Measurements from ENCODE around the gene MGP. TPM values are rescaled to one million over a fixed set of nuclear protein-coding genes. Genes with fewer than 3 reads are reported as not detected.

MGP gene
- total RNA-seq, 2 donors from 2014 or later, result not detected

DNA sequence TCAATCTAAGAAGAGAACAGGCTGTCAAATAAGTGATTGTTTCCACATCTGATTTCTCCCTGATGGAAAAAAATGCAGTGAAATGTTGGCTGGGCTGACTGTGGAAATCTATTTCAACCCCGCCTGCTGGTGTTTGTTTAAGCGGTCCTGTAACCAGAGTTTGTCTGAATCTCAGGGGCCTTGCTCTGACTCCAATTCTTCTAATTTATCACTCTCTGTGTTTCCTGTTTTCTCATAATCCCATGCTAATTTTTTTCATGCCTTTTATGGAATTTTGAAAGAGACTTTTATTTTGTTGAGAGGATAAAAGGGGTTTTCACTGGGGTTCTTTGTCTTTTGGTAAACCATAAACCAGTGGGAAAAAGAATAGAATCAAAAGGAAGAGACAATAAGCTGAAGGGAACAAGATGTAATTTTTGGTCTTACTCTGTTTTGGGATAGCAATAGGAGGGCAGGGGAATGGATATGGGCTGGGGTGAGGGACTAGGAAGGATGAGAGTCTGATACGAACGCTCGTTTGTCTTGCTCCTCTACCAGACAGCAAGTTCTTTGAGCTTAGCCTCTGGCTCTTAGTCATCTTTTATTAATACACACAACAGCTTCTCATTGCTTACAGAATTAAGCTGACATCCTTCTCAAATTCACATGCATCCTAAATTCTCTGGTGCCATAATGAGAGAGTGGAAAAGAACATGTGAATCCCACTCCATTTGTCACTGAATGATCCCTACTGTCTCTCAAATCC is 8.0 kb upstream of the MGP start:
- Mint-ChIP-seq H3K9me3 (no peaks in the 10 kb centered on the region), H3K4me3 (no peak overlapping the region), H3K36me3 (no peaks in the 10 kb centered on the region), H3K27me3 (peaks cover 0 to 8% of the 10 kb centered on the region in 2 donors), H3K4me1 (ENCODE audit: low read depth in 2 of 2) (no peaks in the 10 kb centered on the region), H3K27ac (no peak overlapping the region)
- ATAC-seq (no peak), DNase-seq (ENCODE audit: low spot score) (no peak)

DNA sequence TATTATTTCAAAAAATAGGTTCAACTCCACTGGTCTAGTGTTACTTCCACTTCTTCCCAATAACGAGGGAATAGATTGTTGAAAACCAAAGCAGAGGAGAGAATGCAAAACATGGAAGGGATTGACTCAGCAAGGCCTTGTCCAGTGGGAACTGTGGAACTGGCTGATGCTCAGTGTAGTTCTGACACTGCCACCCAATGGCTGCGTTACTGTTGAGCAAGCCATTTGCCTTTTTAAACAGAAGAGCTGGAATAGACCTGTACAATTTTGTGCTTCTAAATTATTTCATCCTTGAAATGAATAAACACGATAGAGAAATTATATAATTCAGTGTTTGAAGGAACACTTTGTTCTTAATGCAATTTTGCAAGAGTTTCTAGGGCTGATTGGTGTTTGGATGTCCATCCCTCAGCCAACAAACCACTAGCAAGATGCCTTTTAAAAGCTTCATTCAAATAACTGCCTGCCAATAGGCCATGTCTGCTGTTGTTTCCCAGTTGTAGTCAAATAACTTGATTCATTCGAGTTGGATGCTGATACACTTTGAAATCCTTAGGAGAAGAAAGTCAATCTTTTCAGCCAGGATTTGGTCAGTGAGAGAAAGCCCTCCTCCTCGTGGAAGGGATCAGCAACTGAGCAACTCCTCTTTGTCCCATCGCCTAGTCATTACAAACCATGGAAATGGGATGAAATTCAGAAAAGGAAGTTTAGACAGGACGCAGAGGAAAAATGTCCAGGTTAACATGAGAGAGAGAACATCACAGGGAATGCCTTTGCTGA is 7.3 kb upstream of the MGP start:
- Mint-ChIP-seq H3K27ac (no peak overlapping the region), H3K4me1 (ENCODE audit: low read depth in 2 of 2) (no peaks in the 10 kb centered on the region), H3K4me3 (no peak overlapping the region), H3K36me3 (no peaks in the 10 kb centered on the region), H3K9me3 (no peaks in the 10 kb centered on the region), H3K27me3 (peaks cover 4 to 15% of the 10 kb centered on the region in 2 donors)
- ATAC-seq, result no peak
- no peak for DNase-seq (ENCODE audit: low spot score)

DNA sequence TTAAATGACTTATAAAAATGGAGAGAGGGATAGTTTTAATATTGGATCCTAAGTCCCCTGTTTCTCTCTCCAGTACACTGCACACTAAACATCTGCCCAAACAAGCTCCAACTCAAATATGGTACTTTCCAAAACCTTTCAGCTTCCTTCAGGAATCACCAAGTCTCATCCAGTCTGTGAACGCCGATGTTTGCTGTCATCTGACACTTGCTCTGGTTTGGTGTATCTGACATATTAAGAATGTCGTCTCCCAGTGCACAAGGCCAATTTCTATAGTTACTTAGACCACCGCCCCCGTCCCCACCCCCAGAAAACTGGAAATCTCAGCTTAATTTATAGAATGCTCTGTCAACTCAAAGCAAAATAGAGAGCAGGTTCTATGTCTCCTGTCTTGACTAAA is 5.0 kb upstream of the MGP start:
- H3K27ac Mint-ChIP-seq, result no peak overlapping the region
- no peak overlapping the region for H3K4me3 Mint-ChIP-seq
- ATAC-seq (no peak), DNase-seq (ENCODE audit: low spot score) (no peak)
- H3K4me1 Mint-ChIP-seq (ENCODE audit: low read depth in 2 of 2), result peaks cover 9% of the 10 kb centered on the region in 2 donors
- peaks cover 17 to 33% of the 10 kb centered on the region in 2 donors for H3K27me3 Mint-ChIP-seq
- H3K36me3 Mint-ChIP-seq, result no peaks in the 10 kb centered on the region
- no peaks in the 10 kb centered on the region for H3K9me3 Mint-ChIP-seq

DNA sequence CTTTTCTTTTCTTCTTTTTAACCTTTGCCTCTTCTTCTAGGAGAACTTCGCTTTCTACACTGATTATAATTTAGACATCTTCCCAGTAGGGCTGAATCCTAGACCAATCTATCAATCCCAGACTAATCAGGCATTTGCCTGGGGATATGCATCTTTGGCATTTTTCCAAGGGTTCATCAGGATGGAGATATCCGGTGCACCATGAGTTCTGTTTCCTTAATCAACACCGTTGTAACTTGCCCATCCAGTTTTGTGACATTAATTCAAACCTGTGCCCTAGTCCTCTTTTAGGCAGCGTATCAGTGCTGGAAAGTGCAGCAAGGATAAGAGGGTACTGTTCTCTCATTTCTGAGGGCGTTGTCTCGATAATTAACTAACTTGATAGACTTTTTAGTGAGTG is 617 bp upstream of the MGP start:
- Mint-ChIP-seq H3K36me3 (no peaks in the 10 kb centered on the region), H3K4me3 (no peak overlapping the region), H3K9me3 (no peaks in the 10 kb centered on the region), H3K27me3 (peaks cover 26 to 36% of the 10 kb centered on the region in 2 donors), H3K4me1 (ENCODE audit: low read depth in 2 of 2) (peaks cover 21 to 24% of the 10 kb centered on the region in 2 donors), H3K27ac (no peak overlapping the region)
- ATAC-seq (no peak), DNase-seq (ENCODE audit: low spot score) (no peak)

DNA sequence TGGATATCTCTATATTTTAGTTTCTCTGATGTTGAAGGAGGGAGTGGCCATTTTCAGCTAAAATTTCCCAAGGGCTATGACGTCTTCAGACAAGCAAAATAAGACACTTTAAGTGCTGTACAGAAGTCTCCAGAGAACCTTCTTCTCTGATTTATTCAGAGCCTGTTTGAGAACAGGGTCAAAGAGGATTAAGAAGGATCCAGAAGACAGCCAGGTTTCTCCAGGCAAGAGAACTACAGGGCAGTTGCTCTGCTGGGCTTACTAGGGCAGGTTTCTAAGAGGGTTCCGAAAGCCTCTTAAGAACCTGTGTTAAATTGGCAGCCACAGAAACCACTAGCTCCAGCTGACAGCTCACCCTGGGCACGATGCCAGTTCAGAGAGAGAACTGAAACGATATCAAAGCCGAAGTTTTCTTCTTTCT is 1.2 kb downstream of the MGP start:
- H3K27ac Mint-ChIP-seq, result no peak overlapping the region
- ATAC-seq (peak; percentile 81 to 82), DNase-seq (ENCODE audit: low spot score) (peak; percentile 63)
- no peaks in the 10 kb centered on the region for H3K9me3 Mint-ChIP-seq
- no peaks in the 10 kb centered on the region for H3K36me3 Mint-ChIP-seq
- H3K4me1 Mint-ChIP-seq (ENCODE audit: low read depth in 2 of 2), result peaks cover 21 to 24% of the 10 kb centered on the region in 2 donors
- peaks cover 26 to 32% of the 10 kb centered on the region in 2 donors for H3K27me3 Mint-ChIP-seq
- peak overlapping the region; percentile 64 for H3K4me3 Mint-ChIP-seq

- ATAC-seq (no peak), DNase-seq (ENCODE audit: low spot score) (no peak)
- Mint-ChIP-seq H3K9me3 (no peaks in the 10 kb centered on the region), H3K36me3 (no peaks in the 10 kb centered on the region), H3K4me1 (ENCODE audit: low read depth in 2 of 2) (peaks cover 21 to 24% of the 10 kb centered on the region in 2 donors), H3K27ac (no peak overlapping the region), H3K27me3 (peaks cover 26 to 32% of the 10 kb centered on the region in 2 donors), H3K4me3 (no peak overlapping the region)
Observed at GRCh38 chr12:14883686-14884085, 2.0 kb downstream of the MGP start.

GRCh38 chr12:14880890-14881453 is 4.7 kb downstream of the MGP start:
- DNase-seq (ENCODE audit: low spot score), result no peak
- H3K4me1 Mint-ChIP-seq (ENCODE audit: low read depth in 2 of 2), result peaks cover 15 to 17% of the 10 kb centered on the region in 2 donors
- no peak overlapping the region for H3K4me3 Mint-ChIP-seq
- no peak for ATAC-seq
- H3K27ac Mint-ChIP-seq, result no peak overlapping the region
- peaks cover 9 to 10% of the 10 kb centered on the region in 2 donors for H3K27me3 Mint-ChIP-seq
- no peaks in the 10 kb centered on the region for H3K36me3 Mint-ChIP-seq
- no peaks in the 10 kb centered on the region for H3K9me3 Mint-ChIP-seq

DNA sequence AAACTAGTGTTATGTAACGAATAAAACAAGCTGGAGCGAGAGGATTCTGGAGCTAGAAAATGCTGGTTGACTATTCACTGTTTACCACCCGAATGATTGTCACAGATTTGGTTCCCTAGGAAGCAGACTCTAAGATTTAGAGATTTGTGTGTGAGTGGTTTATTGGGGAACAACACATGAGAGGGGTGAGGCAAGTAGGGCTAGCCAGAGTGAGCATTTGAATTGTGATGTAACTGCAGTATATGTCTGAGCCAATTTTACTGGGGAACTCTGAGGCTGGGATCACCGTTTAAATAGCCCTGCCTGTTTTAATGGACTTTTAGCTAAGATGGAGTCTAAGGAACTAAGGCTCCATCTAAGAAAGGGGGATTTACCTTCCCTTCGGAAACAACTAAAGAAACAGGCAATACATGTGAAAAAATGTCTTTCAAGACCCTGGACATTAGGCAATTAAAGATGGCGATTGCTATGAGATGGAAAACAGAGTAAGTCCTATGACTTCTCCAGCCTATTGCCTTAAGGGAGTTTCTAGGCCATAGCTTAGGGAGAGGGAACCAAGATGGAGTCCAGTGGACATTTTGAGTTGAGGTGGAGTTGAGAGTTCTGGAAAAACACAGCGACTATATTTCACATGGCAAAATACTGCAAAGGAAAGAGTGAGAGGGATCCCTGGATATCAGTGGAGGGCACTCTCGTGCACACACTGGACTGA is 6.3 kb downstream of the MGP start:
- Mint-ChIP-seq H3K27ac (no peak overlapping the region), H3K36me3 (no peaks in the 10 kb centered on the region), H3K9me3 (no peaks in the 10 kb centered on the region), H3K4me3 (no peak overlapping the region), H3K27me3 (peaks cover 0 to 2% of the 10 kb centered on the region in 2 donors), H3K4me1 (ENCODE audit: low read depth in 2 of 2) (peaks cover 2 to 3% of the 10 kb centered on the region in 2 donors)
- no peak for ATAC-seq
- DNase-seq (ENCODE audit: low spot score), result no peak

- no peaks in the 10 kb centered on the region for H3K4me1 Mint-ChIP-seq (ENCODE audit: low read depth in 2 of 2)
- no peaks in the 10 kb centered on the region for H3K36me3 Mint-ChIP-seq
- peaks cover 0 to 2% of the 10 kb centered on the region in 2 donors for H3K27me3 Mint-ChIP-seq
- DNase-seq (ENCODE audit: low spot score), result no peak
- no peaks in the 10 kb centered on the region for H3K9me3 Mint-ChIP-seq
- ATAC-seq, result no peak
- H3K4me3 Mint-ChIP-seq, result no peak overlapping the region
- H3K27ac Mint-ChIP-seq, result no peak overlapping the region
Observed at GRCh38 chr12:14878488-14878887, 7.2 kb downstream of the MGP start.

GRCh38 chr12:14876833-14877232 is 8.8 kb downstream of the MGP start:
- Mint-ChIP-seq H3K36me3 (no peaks in the 10 kb centered on the region), H3K4me3 (no peak overlapping the region), H3K4me1 (ENCODE audit: low read depth in 2 of 2) (no peaks in the 10 kb centered on the region), H3K9me3 (no peaks in the 10 kb centered on the region), H3K27me3 (no peaks in the 10 kb centered on the region), H3K27ac (no peak overlapping the region)
- DNase-seq (ENCODE audit: low spot score), result no peak
- no peak for ATAC-seq

DNA sequence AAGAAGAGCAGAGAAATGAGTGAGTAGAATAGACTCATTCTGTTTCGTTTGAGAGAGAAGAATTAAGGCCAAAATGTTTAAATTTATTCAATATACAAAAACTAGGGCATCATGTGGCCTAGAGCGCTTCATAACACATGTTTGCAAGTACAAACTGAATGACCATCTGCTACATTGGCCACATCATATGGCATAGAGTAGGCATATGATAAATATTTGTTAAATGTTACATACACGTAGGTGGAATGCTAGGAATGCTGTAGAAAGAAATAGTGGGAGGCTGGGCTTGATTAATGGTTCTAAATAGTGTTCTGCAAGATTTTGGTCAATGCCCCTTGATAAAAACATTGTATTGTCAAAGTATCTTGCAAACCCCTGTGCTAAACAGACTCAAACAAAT is 10.8 kb downstream of the MGP start:
- Mint-ChIP-seq H3K36me3 (no peaks in the 10 kb centered on the region), H3K4me3 (no peak overlapping the region), H3K27me3 (no peaks in the 10 kb centered on the region), H3K27ac (no peak overlapping the region), H3K4me1 (ENCODE audit: low read depth in 2 of 2) (no peaks in the 10 kb centered on the region), H3K9me3 (no peaks in the 10 kb centered on the region)
- ATAC-seq, result no peak
- no peak for DNase-seq (ENCODE audit: low spot score)

DNA sequence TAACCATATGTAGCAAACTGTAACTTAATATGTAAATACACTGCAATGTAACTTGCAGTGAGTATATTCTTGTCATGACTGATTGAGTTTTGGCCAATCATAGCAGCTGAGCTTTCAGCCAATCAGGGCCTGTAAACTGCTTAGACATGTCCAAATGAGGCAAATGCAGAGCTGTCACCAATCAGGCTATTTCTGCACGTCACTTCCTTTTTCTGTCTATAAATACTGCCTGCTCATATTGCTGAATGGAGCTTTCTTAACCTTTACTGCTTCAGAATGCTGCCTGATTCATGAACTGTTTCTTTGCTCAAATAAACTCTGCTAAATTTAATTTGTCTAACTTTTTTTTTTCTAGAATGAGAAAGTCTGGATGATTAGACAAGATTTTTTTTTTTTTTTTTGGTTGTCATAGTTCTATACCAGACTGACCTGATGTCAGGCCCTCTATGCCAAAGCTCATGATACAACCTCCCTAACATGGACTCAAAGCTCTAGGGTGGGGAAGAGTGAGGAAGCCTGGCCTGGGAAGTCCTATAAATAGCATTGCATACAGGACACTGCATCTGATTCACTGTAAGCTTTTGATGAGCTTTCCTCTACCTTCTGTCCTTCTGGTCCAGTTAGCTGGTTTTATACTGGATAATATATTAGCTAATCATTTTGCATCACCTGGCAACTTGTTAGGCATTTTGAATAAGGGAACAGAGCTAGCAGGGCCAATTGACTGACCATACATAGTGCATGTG is 12.0 kb downstream of the MGP start:
- DNase-seq (ENCODE audit: low spot score) (no peak), ATAC-seq (no peak)
- Mint-ChIP-seq H3K4me1 (ENCODE audit: low read depth in 2 of 2) (no peaks in the 10 kb centered on the region), H3K36me3 (no peaks in the 10 kb centered on the region), H3K4me3 (no peak overlapping the region), H3K9me3 (no peaks in the 10 kb centered on the region), H3K27me3 (no peaks in the 10 kb centered on the region), H3K27ac (no peak overlapping the region)

DNA sequence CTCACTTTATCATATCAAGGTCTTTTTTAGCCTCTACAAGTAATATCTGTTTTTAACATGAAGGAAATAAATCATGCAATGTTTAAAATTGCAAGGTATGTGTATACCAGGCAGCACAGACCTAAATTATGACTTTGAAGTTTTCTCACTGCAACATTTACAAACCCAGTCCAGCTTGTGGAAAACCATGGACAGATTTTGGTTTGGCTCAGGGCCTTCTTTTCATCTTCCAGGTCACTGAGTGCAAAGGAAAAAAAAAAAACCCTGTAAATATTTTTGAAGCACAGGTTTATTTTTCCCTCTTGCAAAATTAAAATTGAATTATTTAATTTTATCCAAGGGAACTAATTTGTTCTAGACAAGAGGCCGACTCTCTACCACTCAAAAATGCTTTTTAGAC is 13.8 kb downstream of the MGP start:
- H3K4me1 Mint-ChIP-seq (ENCODE audit: low read depth in 2 of 2), result no peaks in the 10 kb centered on the region
- peaks cover 7% of the 10 kb centered on the region for H3K36me3 Mint-ChIP-seq
- H3K4me3 Mint-ChIP-seq, result no peak overlapping the region
- H3K27ac Mint-ChIP-seq, result no peak overlapping the region
- H3K27me3 Mint-ChIP-seq, result peaks cover 7 to 8% of the 10 kb centered on the region in 2 donors
- DNase-seq (ENCODE audit: low spot score), result no peak
- no peak for ATAC-seq
- no peaks in the 10 kb centered on the region for H3K9me3 Mint-ChIP-seq
